H1 (cell line): ENCODE measurements around the gene CCDC9B. TPM values are rescaled to one million over a fixed set of nuclear protein-coding genes. Genes with fewer than 3 reads are reported as not detected.
A peak's percentile ranks its signal among the peaks of the same experiment; 100 is the strongest.

Experiments used
- CTCF ChIA-PET: fragments of 300-600 bp; sonication (Branson Sonifier 250); formaldehyde crosslinking; loops from one replicate; lab custom pipeline; 2021; ENCODE audit not compliant: partially characterized antibody; lab: Charles Lee
- POLR2A ChIA-PET: fragments of 300-600 bp; sonication (Branson Sonifier 250); formaldehyde crosslinking; loops from one replicate; lab custom pipeline; 2021; ENCODE audit warnings: inconsistent platforms; ENCODE audit not compliant: partially characterized antibody; lab: Charles Lee
- DNase-seq, 2 experiments: peaks; one replicate each; pipeline versions ENCODE4 v3.0.0 to v3.0.0-alpha.2; 2010 to 2022; ENCODE audit warnings: low spot score in 2 of 2, low read depth in 1 of 2, mixed read lengths in 1 of 2
- FAIRE-seq: peaks from 2 replicates; lab custom pipeline; 2011; peaks lifted over from hg19 to GRCh38; lab: Jason Lieb, UNC
- H2AFZ ChIP-seq: 2 replicates; pipeline ENCODE4 v1.8.1; 2012; ENCODE audit warnings: low read length, inconsistent platforms
- H2AK5ac ChIP-seq: 2 replicates; pipeline ENCODE4 v1.6.1; 2013; ENCODE audit warnings: low read depth, low read length
- H2BK120ac ChIP-seq: replicated peaks from 2 replicates; pipeline ENCODE3; 2013; ENCODE audit warnings: low read depth, low read length, inconsistent platforms
- H2BK12ac ChIP-seq: 2 replicates; pipeline ENCODE4 v1.6.1; 2013; ENCODE audit warnings: low read depth, low read length
- H2BK15ac ChIP-seq: 2 replicates; pipeline ENCODE4 v1.6.1; 2013; ENCODE audit warnings: low read length
- H2BK20ac ChIP-seq: 2 replicates; pipeline ENCODE4 v1.6.1; 2013; ENCODE audit warnings: low read length
- H2BK5ac ChIP-seq: 2 replicates; pipeline ENCODE4 v1.6.1; 2013; ENCODE audit warnings: low read depth, low read length
- H3K14ac ChIP-seq: 2 replicates; pipeline ENCODE4 v1.6.1; 2013; ENCODE audit warnings: inconsistent platforms; ENCODE audit not compliant: insufficient read length
- H3K18ac ChIP-seq: 2 replicates; pipeline ENCODE4 v1.6.1; 2013; ENCODE audit warnings: low read length; ENCODE audit errors: extremely low read depth
- H3K23ac ChIP-seq: 2 replicates; pipeline ENCODE4 v1.6.1; 2013; ENCODE audit warnings: inconsistent platforms; ENCODE audit not compliant: insufficient read length
- H3K23me2 ChIP-seq: 2 replicates; pipeline ENCODE4 v1.6.1; 2013; ENCODE audit warnings: low read depth, low read length
- H3K27ac ChIP-seq: 2 replicates; pipeline ENCODE4 v1.6.1; 2011; ENCODE audit warnings: low read depth, low read length, inconsistent platforms
- H3K27me3 ChIP-seq, 4 experiments: replicated peaks in 1 of 4; 1 replicate in 1 of 4; 2 replicates in 3 of 4; pipeline versions ENCODE4 v1.6.1 to v1.8.1; 2011 to 2013; ENCODE audit warnings: low read length in 3 of 4, mild to moderate bottlenecking in 3 of 4, inconsistent platforms in 2 of 4, mixed read lengths in 2 of 4, moderate library complexity in 1 of 4; ENCODE audit not compliant: control insufficient read depth in 3 of 4, insufficient read depth in 3 of 4; ENCODE audit errors: extremely low read depth in 1 of 4
- H3K36me3 ChIP-seq, 4 experiments: 2 replicates each; pipeline versions ENCODE4 v1.6.1 to v1.8.1; 2011 to 2013; ENCODE audit warnings: mild to moderate bottlenecking in 4 of 4, low read length in 3 of 4, moderate library complexity in 2 of 4, control low read depth in 1 of 4, inconsistent platforms in 1 of 4; ENCODE audit not compliant: insufficient read depth in 4 of 4, control insufficient read depth in 2 of 4
- H3K4ac ChIP-seq: replicated peaks from 2 replicates; pipeline ENCODE3; 2013; ENCODE audit warnings: low read length, low read depth, mixed read lengths, inconsistent platforms; ENCODE audit not compliant: insufficient read length
- H3K4me1 ChIP-seq, 4 experiments: replicated peaks in 1 of 4; 1 replicate in 1 of 4; 2 replicates in 3 of 4; pipeline versions ENCODE4 v1.6.1 to v1.8.1; 2011 to 2013; ENCODE audit warnings: low read length in 3 of 4, inconsistent platforms in 2 of 4, mixed read lengths in 1 of 4; ENCODE audit not compliant: insufficient read depth in 4 of 4, control insufficient read depth in 3 of 4
- H3K4me2 ChIP-seq, 2 experiments: 2 replicates each; pipeline versions ENCODE4 v1.6.1 to v1.8.1; 2011 to 2013; ENCODE audit warnings: low read depth in 2 of 2, low read length in 2 of 2, control low read depth in 1 of 2, inconsistent platforms in 1 of 2, mild to moderate bottlenecking in 1 of 2; ENCODE audit not compliant: insufficient read depth in 1 of 2
- H3K4me3 ChIP-seq, 4 experiments: fragments of 200-600, 300-600 bp in 1 of 4; sonication (generic), shearing (Covaris generic), sonication (Bioruptor Twin) in 1 of 4; 2 replicates each; pipeline versions ENCODE4 v1.5.1 to v1.8.1; 2011 to 2016; ENCODE audit warnings: low read length in 4 of 4, low read depth in 3 of 4, control low read depth in 2 of 4, inconsistent platforms in 2 of 4, mild to moderate bottlenecking in 2 of 4, mixed read lengths in 1 of 4, moderate library complexity in 1 of 4; ENCODE audit not compliant: insufficient read depth in 2 of 4; ENCODE audit errors: extremely low read depth in 1 of 4
- H3K56ac ChIP-seq: replicated peaks from 2 replicates; pipeline ENCODE3; 2013; ENCODE audit warnings: low read depth, mild to moderate bottlenecking, mixed read lengths, low read length, inconsistent platforms; ENCODE audit not compliant: insufficient read length
- H3K79me1 ChIP-seq: 2 replicates; pipeline ENCODE4 v1.6.1; 2013; ENCODE audit warnings: low read depth, low read length, control low read depth
- H3K79me2 ChIP-seq, 2 experiments: 2 replicates each; pipeline versions ENCODE4 v1.6.1 to v1.8.1; 2012 to 2013; ENCODE audit warnings: low read length in 2 of 2, mild to moderate bottlenecking in 2 of 2, inconsistent platforms in 1 of 2; ENCODE audit not compliant: insufficient read depth in 2 of 2, control insufficient read depth in 1 of 2
- H3K9ac ChIP-seq, 4 experiments: replicated peaks in 1 of 4; 1 replicate in 1 of 4; 2 replicates in 3 of 4; pipeline versions ENCODE4 v1.6.1 to v1.8.1; 2011 to 2013; ENCODE audit warnings: low read depth in 3 of 4, low read length in 3 of 4, control low read depth in 2 of 4, mild to moderate bottlenecking in 2 of 4, moderate library complexity in 2 of 4, inconsistent platforms in 1 of 4; ENCODE audit errors: extremely low read depth in 1 of 4
- H3K9me3 ChIP-seq, 2 experiments: 2 replicates each; pipeline versions ENCODE4 v1.6.1 to v1.8.1; 2012 to 2013; ENCODE audit warnings: mild to moderate bottlenecking in 2 of 2, moderate library complexity in 2 of 2, control low read depth in 1 of 2, inconsistent platforms in 1 of 2, low read depth in 1 of 2, low read length in 1 of 2, mixed read lengths in 1 of 2; ENCODE audit not compliant: insufficient read depth in 2 of 2
- H4K20me1 ChIP-seq, 2 experiments: replicated peaks in 1 of 2; 2 replicates each; pipeline versions ENCODE3 to v1.8.1; 2011 to 2013; ENCODE audit warnings: inconsistent platforms in 2 of 2, low read length in 2 of 2, mild to moderate bottlenecking in 1 of 2; ENCODE audit not compliant: insufficient read depth in 2 of 2, control insufficient read depth in 1 of 2
- H4K5ac ChIP-seq: 2 replicates; pipeline ENCODE4 v1.6.1; 2013; ENCODE audit warnings: low read length, low read depth, mixed read lengths, inconsistent platforms; ENCODE audit not compliant: insufficient read length
- H4K8ac ChIP-seq: 2 replicates; pipeline ENCODE4 v1.8.0; 2013; ENCODE audit warnings: mild to moderate bottlenecking, moderate library complexity, low read length, inconsistent platforms; ENCODE audit not compliant: insufficient read depth; ENCODE audit errors: extremely low read depth
- H4K91ac ChIP-seq: replicated peaks from 2 replicates; pipeline ENCODE3; 2013; ENCODE audit warnings: low read length, mixed read lengths, inconsistent platforms; ENCODE audit not compliant: insufficient read length
- ATF2 ChIP-seq: IDR thresholded peaks from 2 replicates; pipeline ENCODE4 v1.6.1; 2012; ENCODE audit warnings: low read length, inconsistent platforms
- GABPA ChIP-seq: IDR thresholded peaks from 2 replicates; pipeline ENCODE4 v1.6.1; 2011; ENCODE audit warnings: mild to moderate bottlenecking, low read length, moderate library complexity, borderline replicate concordance; ENCODE audit not compliant: insufficient read depth
- KDM1A ChIP-seq: fragments of 200-600, 300-600 bp; sonication (generic); IDR thresholded peaks from 2 replicates; pipeline ENCODE4 v1.7.1; 2016; ENCODE audit warnings: mild to moderate bottlenecking, low read length, borderline replicate concordance
- NANOG ChIP-seq: IDR thresholded peaks from 2 replicates; pipeline ENCODE4 v1.6.1; 2011; ENCODE audit warnings: low read length, low read depth, mild to moderate bottlenecking, inconsistent platforms; ENCODE audit not compliant: insufficient read depth, poor library complexity, severe bottlenecking
- SAP30 ChIP-seq: fragments of 300-600 bp; sonication (generic); IDR thresholded peaks from 2 replicates; pipeline ENCODE4 v1.7.1; 2012; ENCODE audit warnings: low read length, moderate library complexity, mild to moderate bottlenecking, inconsistent platforms; ENCODE audit not compliant: insufficient read depth, insufficient replicate concordance
- TAF7 ChIP-seq: optimal IDR thresholded peaks from 2 replicates; pipeline ENCODE3; 2011; ENCODE audit warnings: low read depth, mild to moderate bottlenecking, inconsistent platforms, low read length, moderate library complexity, borderline replicate concordance
- TBP ChIP-seq: IDR thresholded peaks from 2 replicates; pipeline ENCODE4 v1.6.1; 2011; ENCODE audit warnings: low read depth, low read length, improper control_type of control experiment
- WGBS, 2 experiments: shearing (Covaris generic) in 1 of 2; methylation state at CpG; one replicate each; pipeline versions ENCODE4 v1.1.6 to v1.1.7; 2013 to 2015; ENCODE audit warnings: low lambda C conversion rate in 2 of 2, mixed read lengths in 2 of 2, inconsistent platforms in 1 of 2, low coverage in 1 of 2, missing lambda C conversion rate in 1 of 2; ENCODE audit not compliant: insufficient replicate concordance in 2 of 2, insufficient coverage in 1 of 2, insufficient read length in 1 of 2; ENCODE audit errors: extremely low coverage in 1 of 2, missing lambda C conversion rate in 1 of 2; 5-methylcytosine and 5-hydroxymethylcytosine counted together
- polyA plus RNA-seq, 7 experiments: library from polyadenylated mRNA; depleted of rRNA in 3 of 7; stranded (reverse) in 5 of 7; unstranded in 2 of 7; fragments of >200 nt in 5 of 7; fragments of 200-250 nt in 2 of 7; gene quantifications; 1 replicate in 5 of 7; 2 replicates in 1 of 7; 4 replicates in 1 of 7; pipeline versions ENCODE4 v1.2.1 to v1.2.3, GENCODE V29; 2011 to 2013; ENCODE audit warnings: missing spikeins in 2 of 7, mixed read lengths in 2 of 7
- total RNA-seq: library from RNA; stranded (reverse); fragmentation: NEBNext Ultra II Directional; extraction: Animal tissue kit (Norgen Biotek cat#: 25700); gene quantifications from 2 replicates; pipeline ENCODE4 v1.2.1, GENCODE V29; 2021

The CCDC9B gene
- total and polyA plus RNA-seq, 2 of the 8 experiments (the other 6 are each of a cell fraction or from before 2014, with no cell fraction given) = 0.45 to 0.78 TPM

DNA sequence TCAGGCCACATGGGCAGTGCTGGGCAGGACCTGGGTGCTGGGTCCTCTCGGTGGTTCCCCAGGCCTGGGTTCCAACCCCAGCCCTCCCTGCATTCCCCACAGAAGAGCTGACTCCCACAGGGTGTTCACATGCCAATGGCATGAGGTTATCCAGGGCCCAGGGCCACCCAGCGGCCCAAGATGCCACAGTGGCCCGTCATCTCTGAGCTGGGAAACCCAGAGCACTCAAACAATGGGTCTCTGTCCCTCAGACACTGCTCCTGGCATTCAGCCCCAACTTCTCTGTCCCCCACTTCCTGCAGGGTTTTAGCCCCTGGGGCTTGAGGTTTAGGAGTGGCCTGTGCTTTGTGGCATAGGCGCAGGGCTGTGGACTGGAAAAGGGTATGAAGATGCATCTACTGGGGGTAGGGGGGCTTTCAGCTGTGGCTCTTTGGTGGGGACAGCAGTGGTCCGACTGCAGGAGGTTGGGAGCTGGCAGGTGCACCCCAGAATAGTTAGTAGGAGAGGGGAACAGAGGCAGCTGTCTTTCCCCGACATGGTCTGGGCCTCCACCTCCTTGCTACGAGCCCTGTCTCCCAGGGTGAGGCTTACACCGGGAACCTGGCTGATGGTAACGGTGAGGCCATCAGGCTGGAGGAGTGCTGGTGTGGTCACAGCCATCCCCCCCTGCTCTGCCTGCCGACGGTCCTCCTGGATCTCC, 1.7 kb downstream of the CCDC9B start:
- H3K23ac ChIP-seq = no peak overlapping the region
- peaks cover 0 to 4% (median under 1%) of the 10 kb centered on the region in 4 experiments; a peak in 1 of 7 replicates for H3K27me3 ChIP-seq
- H2BK12ac ChIP-seq = peak overlapping the region; percentile 92; the same call in 1 of the 2 replicates
- H3K27ac ChIP-seq = no peak overlapping the region
- H2BK15ac ChIP-seq = peak overlapping the region; percentile 88; the same call in 1 of the 2 replicates
- no peak overlapping the region for H3K56ac ChIP-seq
- H3K79me2 ChIP-seq = no peaks in the 10 kb centered on the region
- H3K9ac ChIP-seq = no peak overlapping the region
- H2BK120ac ChIP-seq = no peak overlapping the region
- no peak overlapping the region for H3K14ac ChIP-seq
- 92% methylated on average over 11 of the region's 11 CpGs; no CpG with 5 or more reads in 1 of the 2 experiments for WGBS, 2 experiments
- H3K4me3 ChIP-seq = no peak overlapping the region
- no peak for FAIRE-seq
- H4K20me1 ChIP-seq = no peaks in the 10 kb centered on the region
- H4K91ac ChIP-seq = no peak overlapping the region
- peaks cover 0 to 40% (median 25%) of the 10 kb centered on the region in 4 experiments; a peak in 6 of 7 replicates for H3K4me1 ChIP-seq
- H4K8ac ChIP-seq = peak overlapping the region; percentile 20; the same call in 1 of the 2 replicates
- H3K4ac ChIP-seq = no peak overlapping the region
- TF ChIP-seq NANOG = no peak
- no peak for TF ChIP-seq GABPA
- TF ChIP-seq ATF2 = no peak
- no peak for TF ChIP-seq SAP30
- no peak for TF ChIP-seq TAF7
- no peak for TF ChIP-seq KDM1A
- TF ChIP-seq TBP = no peak
- no peaks in the 10 kb centered on the region for H3K36me3 ChIP-seq
- no peak overlapping the region for H4K5ac ChIP-seq
- no peaks in the 10 kb centered on the region for H3K23me2 ChIP-seq
- H2AFZ ChIP-seq = no peak overlapping the region
- no peaks in the 10 kb centered on the region for H3K9me3 ChIP-seq
- H2BK20ac ChIP-seq = peak overlapping the region; percentile 15
- DNase-seq = no peak
- POLR2A ChIA-PET = interaction anchor here (0.5 to 8.1 kb wide), 6 partner anchors 12 to 83 kb away, joined by 3 to 66 read pairs (median 6); partner anchors contain the start of gene INAFM2
- no peak overlapping the region for H3K18ac ChIP-seq
- H2AK5ac ChIP-seq = peak overlapping the region; percentile 28; the same call in 1 of the 2 replicates
- CTCF ChIA-PET = interaction anchor here (0.6 to 27.4 kb wide), 24 partner anchors 12 to 302 kb away, joined by 3 to 584 read pairs (median 8); partner anchors contain the start of genes ANKRD63, DISP2, INAFM2 and IVD
- no peak overlapping the region for H3K4me2 ChIP-seq
- H3K79me1 ChIP-seq = no peaks in the 10 kb centered on the region
- 0 out of 2 replicates have a peak overlapping the region, but pooled peaks have one; percentile 52 for H2BK5ac ChIP-seq
